Esophagus squamous epithelium (tissue), 4 donors: ENCODE data around the gene GSK3A.

Experiments
- CTCF ChIP-seq, 6 experiments: fragments of 450-650 bp in 4 of 6; fragments of 200-600 bp in 2 of 6; sonication (generic) in 2 of 6; IDR thresholded peaks; one replicate each; pipeline ENCODE4 v1.5.1; 2016 to 2019; ENCODE audit warnings: antibody characterized with exemption in 6 of 6, mild to moderate bottlenecking in 4 of 6, moderate library complexity in 4 of 6
- POLR2A ChIP-seq, 4 donors: fragments of 450-650 bp; IDR thresholded peaks; one replicate each; pipeline ENCODE4 v1.6.1; 2017; ENCODE audit warnings: antibody characterized with exemption in 4 of 4, mild to moderate bottlenecking in 4 of 4, moderate library complexity in 3 of 4

GRCh38 chr19:42286349-42287016 lies 44.1 kb upstream of the GSK3A start:
- TF ChIP-seq CTCF (IDR thresholded peaks at IDR 0.05), result no peak
- no peak for TF ChIP-seq POLR2A (IDR thresholded peaks at IDR 0.05)
